ENCODE data around the gene CTIF. TPM values are rescaled to one million over a fixed set of nuclear protein-coding genes. Genes with fewer than 3 reads are reported as not detected.

CTIF gene
- total RNA-seq, 1 donor: 86.4 TPM

- no peak for DNase-seq (ENCODE audit: low read depth)
- H3K4me3 ChIP-seq (ENCODE audit: low read depth, low read length): no peak overlapping the region
- no peak for TF ChIP-seq CTCF (IDR thresholded peaks at IDR 0.05; ENCODE audit: insufficient read depth, low read depth, low read length)
These were observed 117.3 kb downstream of the CTIF start for GRCh38 chr18:48656176-48656575.

GRCh38 chr18:48656582-48656981 is 117.8 kb downstream of the CTIF start:
- no peak for DNase-seq (ENCODE audit: low read depth)
- no peak for TF ChIP-seq CTCF (IDR thresholded peaks at IDR 0.05; ENCODE audit: insufficient read depth, low read depth, low read length)
- no peak overlapping the region for H3K4me3 ChIP-seq (ENCODE audit: low read depth, low read length)

- no peak for TF ChIP-seq CTCF (IDR thresholded peaks at IDR 0.05; ENCODE audit: insufficient read depth, low read depth, low read length)
- DNase-seq (ENCODE audit: low read depth): no peak
These were observed 118.8 kb downstream of the CTIF start for GRCh38 chr18:48657447-48658120.

GRCh38 chr18:48658721-48659120 is 119.9 kb downstream of the CTIF start:
- TF ChIP-seq CTCF (IDR thresholded peaks at IDR 0.05; ENCODE audit: insufficient read depth, low read depth, low read length): no peak
- no peak overlapping the region for H3K4me3 ChIP-seq (ENCODE audit: low read depth, low read length)
- no peak for DNase-seq (ENCODE audit: low read depth)

More at GRCh38 chr18:48657447-48658120, 118.8 kb downstream of the CTIF start:
- no peak overlapping the region for H3K4me3 ChIP-seq (ENCODE audit: low read depth, low read length)

- DNase-seq (ENCODE audit: low read depth): no peak
- TF ChIP-seq CTCF (IDR thresholded peaks at IDR 0.05; ENCODE audit: insufficient read depth, low read depth, low read length): no peak
- H3K4me3 ChIP-seq (ENCODE audit: low read depth, low read length): no peak overlapping the region
These were observed 120.6 kb downstream of the CTIF start for GRCh38 chr18:48659188-48660009.

GRCh38 chr18:48660346-48661228 is 121.8 kb downstream of the CTIF start:
- TF ChIP-seq CTCF (IDR thresholded peaks at IDR 0.05; ENCODE audit: insufficient read depth, low read depth, low read length): no peak
- no peak overlapping the region for H3K4me3 ChIP-seq (ENCODE audit: low read depth, low read length)
- no peak for DNase-seq (ENCODE audit: low read depth)

Measured in fibroblast of villous mesenchyme (primary cell).